HL-60/S4 treated with retinoic acid at 250 ng/mL for 4 days and 3 days (cell line): ENCODE results near the gene CAMK1D.
"Not testable (repeated sequence)": the region's sequence is repeated elsewhere in the genome, so short reads cannot be mapped to it uniquely, and the experiment has no call there.

Source experiments
- in situ Hi-C: fragments of 300-500 bp; cut with MboI; formaldehyde crosslinking; loops from 2 replicates; pipeline ENCODE4 v1.7.0; 2022; ENCODE audit warnings: low sequenced_read_pairs

CAMK1D gene

GRCh38 chr10:12733271-12733670 is 383.9 kb downstream of the CAMK1D start:
- in situ Hi-C loops = no loop called here

DNA sequence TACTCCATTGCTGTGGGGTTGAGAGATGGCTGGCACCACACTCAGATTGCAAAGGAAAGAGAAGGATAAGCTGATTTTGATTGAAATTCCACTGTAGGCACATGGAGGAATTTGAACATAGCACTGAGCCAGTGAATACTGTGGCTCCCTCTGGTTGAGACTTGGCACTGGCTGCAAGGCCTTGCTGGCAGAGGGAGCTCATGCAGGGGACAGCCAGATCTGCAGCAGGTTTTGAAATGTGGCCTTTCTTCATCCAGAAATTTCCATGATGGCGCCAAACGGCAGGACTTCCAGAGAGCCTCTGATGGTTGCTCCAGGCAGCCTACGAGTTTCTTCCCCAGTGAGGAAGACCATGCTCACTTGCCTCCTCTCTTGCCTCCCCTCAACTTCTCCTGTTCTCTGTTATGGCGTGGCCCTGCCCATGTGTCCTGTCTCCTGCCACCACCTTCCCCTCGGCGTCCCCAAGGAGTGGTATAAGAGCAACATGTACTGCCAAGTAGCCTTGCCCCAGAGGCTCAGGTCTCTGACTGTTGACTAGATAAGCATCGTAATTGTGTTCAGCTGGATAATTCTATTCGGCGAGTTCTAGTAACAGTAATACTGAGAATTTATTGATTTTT is 386.6 kb downstream of the CAMK1D start:
- in situ Hi-C loops = no loop called here

DNA sequence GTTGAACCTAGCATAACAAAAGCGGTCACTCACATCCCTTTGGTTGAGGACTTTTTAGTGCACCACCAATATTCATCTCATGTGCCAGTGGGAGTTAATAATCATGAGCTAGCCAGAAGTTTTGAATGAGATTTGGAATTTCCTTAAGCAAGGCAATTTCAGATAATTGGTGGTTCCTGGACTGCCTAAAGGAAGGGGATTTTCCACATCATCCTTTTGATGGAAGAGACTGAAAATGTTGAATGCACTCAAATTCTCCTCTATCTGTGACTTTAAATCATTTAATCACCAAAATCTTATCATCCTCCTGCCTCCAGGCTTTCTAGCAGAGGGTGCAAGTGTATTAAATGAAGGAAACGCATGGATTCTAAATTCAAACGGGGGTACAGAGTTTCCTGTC is 391.5 kb downstream of the CAMK1D start:
- in situ Hi-C loops = no loop called here

GRCh38 chr10:12741360-12741804 is 392.0 kb downstream of the CAMK1D start:
- in situ Hi-C loops = no loop called here

DNA sequence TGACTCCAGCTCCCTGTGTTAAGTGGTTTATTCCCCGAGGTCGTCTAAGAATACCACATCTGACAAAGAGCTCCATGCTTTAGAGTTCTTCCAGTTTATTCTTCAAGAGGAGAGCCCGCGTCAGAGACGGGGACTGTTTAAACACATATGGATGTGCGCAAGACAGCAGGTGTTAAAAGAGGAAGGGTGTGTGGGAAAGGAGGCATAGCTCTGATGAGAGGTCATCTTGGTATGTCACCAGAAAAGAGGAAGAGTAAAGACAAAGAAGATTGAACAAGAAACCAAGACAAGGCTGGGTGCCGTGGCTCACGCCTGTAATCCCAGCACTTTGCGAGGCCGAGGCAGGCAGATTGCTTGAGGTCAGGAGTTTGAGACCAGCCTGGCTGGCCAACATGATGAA is 393.4 kb downstream of the CAMK1D start:
- in situ Hi-C loops = no loop called here

DNA sequence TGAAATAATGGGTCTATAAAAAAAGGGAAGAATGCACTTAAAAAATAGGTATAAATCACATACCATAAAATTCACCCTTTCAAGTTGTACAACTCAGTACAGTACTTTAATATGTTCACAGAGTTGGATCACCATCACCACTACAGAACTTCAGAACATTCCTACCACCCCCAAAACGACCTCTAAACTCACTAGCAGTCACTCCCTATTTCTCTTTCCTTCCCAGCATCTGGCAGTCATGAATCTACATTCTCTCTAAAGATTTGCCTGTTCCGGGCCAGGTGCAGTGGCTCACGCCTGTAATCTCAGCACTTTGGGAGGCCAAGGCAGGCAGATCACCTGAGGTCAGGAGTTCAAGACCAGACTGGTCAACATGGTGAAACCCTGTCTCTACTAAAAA is 394.1 kb downstream of the CAMK1D start:
- in situ Hi-C loops = not testable (repeated sequence)

- in situ Hi-C loops = no loop called here
Observed at GRCh38 chr10:12743941-12744340, 394.6 kb downstream of the CAMK1D start.

DNA sequence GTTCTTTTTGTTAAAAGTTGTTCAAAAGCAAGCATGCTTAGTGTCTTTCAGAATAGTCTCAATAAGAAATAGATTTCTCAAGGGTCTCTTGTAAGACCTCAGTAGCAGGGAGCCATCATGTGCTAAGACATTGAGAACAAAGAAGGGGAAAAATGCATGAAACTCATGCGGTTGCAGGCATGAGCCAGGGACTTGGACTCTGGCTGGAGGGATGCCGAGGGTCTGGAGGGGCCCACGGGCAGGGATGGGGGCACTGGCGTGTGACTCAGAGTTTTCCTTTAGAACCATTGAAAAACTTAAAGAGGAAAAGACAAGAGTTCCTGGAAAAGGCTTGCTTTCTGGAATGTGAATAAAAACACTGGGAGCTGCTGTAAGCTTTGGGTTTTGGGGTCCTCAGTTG is 398.8 kb downstream of the CAMK1D start:
- in situ Hi-C loops = no loop called here

DNA sequence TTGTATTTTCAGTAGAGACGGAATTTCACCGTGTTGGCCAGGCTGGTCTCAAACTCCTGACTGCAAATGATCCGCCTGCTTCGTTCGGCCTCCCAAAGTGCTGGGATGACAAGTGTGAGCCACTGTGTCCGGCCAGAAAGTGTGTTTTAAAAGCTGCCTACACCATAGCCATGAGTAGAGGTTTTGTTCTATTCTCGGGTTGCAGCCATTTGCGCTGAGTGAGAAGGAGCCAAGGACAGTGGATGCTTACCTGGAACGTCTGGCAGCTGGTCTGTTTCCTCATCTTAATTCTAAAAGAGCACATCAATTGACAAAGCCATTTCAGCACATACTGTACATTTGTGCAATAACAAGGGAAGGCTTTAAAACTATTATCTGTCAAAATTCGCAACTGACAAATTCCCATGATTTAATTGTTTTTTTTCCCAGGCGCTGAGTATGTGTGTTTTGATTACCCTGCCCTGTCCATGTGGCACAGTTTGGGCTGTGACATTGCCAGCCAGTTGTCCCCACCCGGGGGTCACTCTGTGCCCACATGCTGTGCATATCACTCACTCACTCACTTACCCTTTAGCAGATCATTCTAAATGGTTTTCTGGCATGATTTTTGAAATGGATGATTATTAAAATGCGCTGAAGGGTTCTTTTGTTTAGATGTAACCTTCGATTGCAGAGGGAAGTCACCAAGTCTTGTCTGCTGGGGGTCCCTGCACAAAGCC is 400.6 kb downstream of the CAMK1D start:
- in situ Hi-C loops = no loop called here

DNA sequence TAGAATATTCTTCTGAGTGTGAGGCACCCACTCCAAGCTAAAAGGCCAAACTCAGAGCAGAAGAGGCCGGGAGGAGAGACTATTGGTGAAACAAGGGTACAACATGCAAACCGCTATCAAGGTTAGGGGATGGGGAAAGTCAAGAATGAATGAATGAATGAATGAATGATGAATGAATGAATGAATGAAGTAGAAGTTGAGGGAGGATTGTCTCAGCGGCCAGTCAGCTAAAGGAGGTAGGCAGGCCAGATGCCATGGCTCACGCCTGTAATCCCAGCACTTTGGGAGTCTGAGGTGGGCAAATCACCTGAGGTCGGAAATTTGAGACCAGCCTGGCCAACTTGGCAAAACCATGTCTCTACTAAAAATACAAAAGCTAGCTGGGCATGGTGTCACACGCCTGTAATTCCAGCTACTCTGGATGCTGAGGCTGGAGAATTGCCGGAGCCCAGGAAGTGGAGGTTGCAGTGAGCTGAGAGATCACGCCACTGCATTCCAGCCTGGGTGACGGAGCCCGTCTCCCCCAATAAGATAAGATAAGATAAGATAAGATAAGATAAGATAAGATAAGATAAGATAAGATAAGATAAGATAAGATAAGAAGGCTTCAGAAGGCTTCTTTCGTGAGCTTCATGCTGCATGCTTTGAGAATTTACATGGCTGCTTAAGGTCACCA is 401.3 kb downstream of the CAMK1D start:
- in situ Hi-C loops = no loop called here

DNA sequence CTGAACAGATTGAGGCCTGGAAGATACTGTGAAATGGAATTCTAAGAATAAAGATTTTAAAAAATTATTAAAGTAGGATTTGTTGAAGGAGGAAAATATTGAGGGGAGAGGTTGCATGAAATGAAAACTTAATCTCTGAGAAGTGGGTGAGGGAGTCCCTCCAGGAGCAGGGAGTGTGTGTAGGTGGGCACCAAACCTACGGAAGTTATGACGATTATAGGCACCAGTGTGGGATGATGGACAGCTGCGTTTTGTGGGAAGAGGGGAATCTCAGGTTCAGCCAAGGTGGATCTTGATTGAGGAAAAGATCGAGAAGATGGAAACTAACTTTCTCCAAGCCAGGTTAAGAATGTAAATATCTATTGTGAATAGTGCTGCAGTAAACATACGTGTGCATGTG is 405.7 kb downstream of the CAMK1D start:
- in situ Hi-C loops = no loop called here

DNA sequence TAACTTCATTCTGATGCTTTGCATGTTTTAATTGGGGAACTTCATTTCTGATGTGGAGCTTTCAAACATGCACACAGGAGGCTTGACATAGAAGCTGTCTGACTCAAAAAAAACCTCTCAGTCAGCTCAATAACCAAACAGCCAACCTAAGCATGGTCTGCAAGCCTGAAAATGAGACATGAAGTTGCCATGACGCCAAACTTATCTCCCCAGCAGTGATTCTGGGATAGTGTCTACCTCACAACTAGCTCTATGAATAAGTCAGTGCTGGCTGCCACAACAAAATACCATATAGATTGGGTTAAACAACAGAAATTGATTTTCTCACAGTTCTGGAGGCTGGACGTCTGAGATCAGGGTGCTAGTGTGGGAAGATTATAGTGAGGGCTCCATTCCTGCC is 408.0 kb downstream of the CAMK1D start:
- in situ Hi-C loops = no loop called here

DNA sequence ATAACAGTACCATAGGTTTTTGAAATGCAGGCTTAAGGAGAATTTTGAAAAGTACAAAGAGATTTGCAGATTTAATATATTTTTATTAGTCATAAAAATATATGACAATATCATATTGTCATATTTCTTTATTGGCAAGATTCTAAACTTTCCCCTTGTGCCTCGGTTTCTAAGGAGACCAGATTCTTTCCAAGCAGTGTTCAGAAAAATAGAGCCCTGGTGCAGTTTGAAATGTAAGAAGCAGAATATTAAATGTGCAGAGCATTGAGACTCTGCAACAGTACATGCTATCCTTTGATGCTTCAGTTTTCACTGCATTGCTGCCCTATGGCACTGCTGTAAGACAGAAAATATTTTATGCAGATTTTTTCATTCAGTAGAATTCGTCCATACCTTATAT is 408.9 kb downstream of the CAMK1D start:
- in situ Hi-C loops = no loop called here

DNA sequence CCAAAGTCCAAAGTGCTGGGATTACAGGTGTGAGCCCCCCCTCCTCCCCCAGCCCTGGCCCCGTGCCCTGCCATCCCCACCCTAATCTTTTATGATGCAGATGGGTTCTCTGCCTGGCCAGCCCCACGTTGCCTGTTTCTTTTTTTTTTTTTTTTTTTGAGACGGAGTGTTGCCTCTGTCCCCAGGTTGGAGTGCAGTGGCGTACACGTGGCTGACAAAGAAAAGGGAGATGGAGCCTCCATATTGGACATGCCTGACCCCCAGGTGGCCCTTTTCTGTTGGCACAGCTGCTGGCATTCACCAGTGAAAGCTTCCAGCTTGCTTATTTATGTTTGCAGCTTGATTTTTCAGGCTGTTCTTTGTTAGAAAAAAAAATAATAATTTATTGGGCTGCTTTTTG is 416.9 kb downstream of the CAMK1D start:
- in situ Hi-C loops = no loop called here

- in situ Hi-C loops = no loop called here
Observed at GRCh38 chr10:12768156-12769100, 419.1 kb downstream of the CAMK1D start.

- in situ Hi-C loops = no loop called here
Observed at GRCh38 chr10:12769323-12770044, 420.1 kb downstream of the CAMK1D start.

GRCh38 chr10:12771981-12772760 is 422.8 kb downstream of the CAMK1D start:
- in situ Hi-C loops = no loop called here

DNA sequence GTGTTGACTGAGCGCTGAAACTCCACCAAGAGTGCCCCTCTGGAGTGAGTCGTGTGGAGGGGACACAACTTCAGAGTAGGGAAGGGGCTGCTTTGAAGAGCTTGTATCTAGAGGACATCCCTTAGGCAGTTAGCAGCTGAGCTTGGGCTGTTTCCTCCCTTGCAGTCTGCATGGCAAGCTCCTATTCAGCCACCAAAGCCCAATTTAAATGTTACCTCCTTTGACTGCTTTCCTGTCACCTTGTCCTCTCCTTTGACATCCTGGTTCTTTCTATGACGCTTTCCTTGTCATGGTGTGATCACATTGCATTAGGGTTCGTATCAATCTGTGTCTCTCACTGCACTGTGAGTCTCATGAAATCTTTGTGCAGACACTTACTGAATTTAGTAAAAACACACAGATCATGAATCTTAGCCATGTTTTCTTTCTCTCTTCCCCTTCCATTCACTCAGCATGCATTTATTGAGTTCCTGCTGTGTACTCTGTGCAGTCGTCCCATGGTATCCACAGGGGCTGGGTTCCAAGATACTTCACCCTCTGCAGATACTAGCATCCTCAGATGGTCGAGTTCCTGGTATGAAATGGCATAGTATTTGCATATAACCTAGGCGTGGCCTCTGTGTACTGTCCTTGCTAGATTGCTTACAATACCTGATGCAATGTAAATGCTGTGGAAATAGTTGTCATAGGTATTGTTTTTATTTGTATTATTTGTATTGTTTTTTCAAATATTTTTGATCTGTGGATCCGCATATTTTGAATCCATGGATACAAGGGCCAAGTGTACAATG is 423.6 kb downstream of the CAMK1D start:
- in situ Hi-C loops = no loop called here
